NCI-H2196 treated with DMSO at 0.1 percent for 48 hours (cell line): ENCODE results near the gene DPEP2.
A peak's percentile ranks its signal among the peaks of the same experiment; 100 is the strongest.
"Not testable (repeated sequence)": the region's sequence is repeated elsewhere in the genome, so short reads cannot be mapped to it uniquely, and the experiment has no call there.

Source experiments
- DNase-seq: peaks from one replicate; lab custom pipeline; 2025; ENCODE audit not compliant: unreplicated experiment; lab: John Stamatoyannopoulos, UW

The DPEP2 gene

GRCh38 chr16:67998779-67999688, at the start of gene DPEP2:
TSS of gene DPEP2 (minus strand) at chr16:67999484. CDS start at chr16:67993212, 6,272 bp downstream.
- not testable (repeated sequence) for DNase-seq

- no peak for DNase-seq
These were observed 48.7 kb upstream of the DPEP2 start for GRCh38 chr16:68047987-68048386.

GRCh38 chr16:68046106-68046505, 46.8 kb upstream of the DPEP2 start:
- no peak for DNase-seq

- no peak for DNase-seq
These were observed 42.5 kb upstream of the DPEP2 start for GRCh38 chr16:68041783-68042182.

- DNase-seq, result peak; percentile 22
These were observed 41.4 kb upstream of the DPEP2 start for GRCh38 chr16:68040506-68041288.

- DNase-seq, result no peak
These were observed 38.7 kb upstream of the DPEP2 start for GRCh38 chr16:68037841-68038597.

GRCh38 chr16:68035227-68035626, 35.9 kb upstream of the DPEP2 start:
- DNase-seq, result no peak

GRCh38 chr16:68033101-68033500, 33.8 kb upstream of the DPEP2 start:
- DNase-seq, result no peak

- DNase-seq, result no peak
These were observed 32.7 kb upstream of the DPEP2 start for GRCh38 chr16:68031951-68032350.

- DNase-seq, result not testable (repeated sequence)
These were observed 30.8 kb upstream of the DPEP2 start for GRCh38 chr16:68030108-68030507.

- no peak for DNase-seq
These were observed 29.7 kb upstream of the DPEP2 start for GRCh38 chr16:68028996-68029395.

GRCh38 chr16:68022728-68023537, 23.6 kb upstream of the DPEP2 start, which contains the start of the genes DDX28 and DUS2:
TSS of gene DDX28 (minus strand) at chr16:68023232. CDS start at chr16:68023202, 30 bp downstream.
TSS of gene DUS2 (plus strand) at chr16:68023284. CDS start at chr16:68038024, 14,740 bp downstream.
- peak; percentile 23 for DNase-seq

GRCh38 chr16:68022278-68022727, 23.0 kb upstream of the DPEP2 start:
- DNase-seq, result no peak

GRCh38 chr16:68021490-68021889, 22.2 kb upstream of the DPEP2 start:
- DNase-seq, result no peak

GRCh38 chr16:68019167-68019680, 19.9 kb upstream of the DPEP2 start:
- DNase-seq, result no peak

- no peak for DNase-seq
These were observed 16.4 kb upstream of the DPEP2 start, which contains the start of gene DPEP2NB for GRCh38 chr16:68015681-68016080. TSS of gene DPEP2NB (minus strand) at chr16:68015911. CDS start at chr16:68015770, 141 bp downstream.

GRCh38 chr16:68013440-68013839, 14.2 kb upstream of the DPEP2 start:
- no peak for DNase-seq

- not testable (repeated sequence) for DNase-seq
These were observed 10.6 kb upstream of the DPEP2 start for GRCh38 chr16:68009872-68010271.

GRCh38 chr16:68009157-68009735, 10.0 kb upstream of the DPEP2 start:
- DNase-seq, result no peak
